Vagina (tissue), 2 donors: ENCODE data around the gene C5orf46. TPM values are rescaled to one million over a fixed set of nuclear protein-coding genes. Genes with fewer than 3 reads are reported as not detected.

Source experiments
- DNase-seq, 2 donors: peaks; one replicate each; pipeline ENCODE4 v3.0.0-alpha.2; 2017; ENCODE audit errors: extremely low spot score in 2 of 2
- H3K27ac ChIP-seq: fragments of 200-600 bp; sonication (generic); one replicate; pipeline ENCODE4 v1.5.1; 2019
- H3K27me3 ChIP-seq: fragments of 200-600 bp; sonication (generic); one replicate; pipeline ENCODE4 v1.5.1; 2019
- H3K36me3 ChIP-seq, 2 donors: fragments of 200-600 bp; sonication (generic); one replicate each; pipeline ENCODE4 v1.5.1; 2017 to 2019
- H3K4me1 ChIP-seq: fragments of 200-600 bp; sonication (generic); one replicate; pipeline ENCODE4 v1.5.1; 2019
- H3K4me3 ChIP-seq, 2 donors: fragments of 200-600 bp; sonication (generic); 1 replicate in 1 of 2; 2 replicates in 1 of 2; pipeline ENCODE4 v1.5.1; 2016 to 2019
- H3K9me3 ChIP-seq: fragments of 200-600 bp; sonication (generic); one replicate; pipeline ENCODE4 v1.5.1; 2019
- POLR2A ChIP-seq, 2 donors: fragments of 450-650 bp; IDR thresholded peaks; one replicate each; pipeline ENCODE4 v1.6.1; 2017; ENCODE audit warnings: antibody characterized with exemption in 2 of 2, mild to moderate bottlenecking in 2 of 2, moderate library complexity in 2 of 2
- POLR2AphosphoS5 ChIP-seq, 2 donors: sonication (generic); formaldehyde crosslinking; IDR thresholded peaks; one replicate each; pipeline ENCODE4 v1.9.0; 2017; ENCODE audit warnings: antibody characterized with exemption in 2 of 2, mild to moderate bottlenecking in 2 of 2, low read depth in 1 of 2; ENCODE audit not compliant: insufficient read depth in 1 of 2
- intact Hi-C: fragments of 100-400 bp; cut with DNase I; formaldehyde crosslinking; loops from one replicate; pipeline ENCODE4 v1.15.1; 2023
- total RNA-seq: library from RNA; depleted of rRNA; stranded (reverse); fragments of >200 nt; gene quantifications from one replicate; pipeline ENCODE4 v1.2.3, GENCODE V29; 2016
- TF ChIP-seq, protein P1 (sequence below), 3 experiments: fragments of 450-650 bp in 2 of 3; fragments of 200-600 bp in 1 of 3; sonication (generic) in 1 of 3; IDR thresholded peaks; one replicate each; pipeline ENCODE4 v1.5.1; 2017 to 2019; ENCODE audit warnings: antibody characterized with exemption in 3 of 3, mild to moderate bottlenecking in 2 of 3, moderate library complexity in 2 of 3

C5orf46 gene
- total RNA-seq, 1 donor from 2014 or later: not detected

DNA sequence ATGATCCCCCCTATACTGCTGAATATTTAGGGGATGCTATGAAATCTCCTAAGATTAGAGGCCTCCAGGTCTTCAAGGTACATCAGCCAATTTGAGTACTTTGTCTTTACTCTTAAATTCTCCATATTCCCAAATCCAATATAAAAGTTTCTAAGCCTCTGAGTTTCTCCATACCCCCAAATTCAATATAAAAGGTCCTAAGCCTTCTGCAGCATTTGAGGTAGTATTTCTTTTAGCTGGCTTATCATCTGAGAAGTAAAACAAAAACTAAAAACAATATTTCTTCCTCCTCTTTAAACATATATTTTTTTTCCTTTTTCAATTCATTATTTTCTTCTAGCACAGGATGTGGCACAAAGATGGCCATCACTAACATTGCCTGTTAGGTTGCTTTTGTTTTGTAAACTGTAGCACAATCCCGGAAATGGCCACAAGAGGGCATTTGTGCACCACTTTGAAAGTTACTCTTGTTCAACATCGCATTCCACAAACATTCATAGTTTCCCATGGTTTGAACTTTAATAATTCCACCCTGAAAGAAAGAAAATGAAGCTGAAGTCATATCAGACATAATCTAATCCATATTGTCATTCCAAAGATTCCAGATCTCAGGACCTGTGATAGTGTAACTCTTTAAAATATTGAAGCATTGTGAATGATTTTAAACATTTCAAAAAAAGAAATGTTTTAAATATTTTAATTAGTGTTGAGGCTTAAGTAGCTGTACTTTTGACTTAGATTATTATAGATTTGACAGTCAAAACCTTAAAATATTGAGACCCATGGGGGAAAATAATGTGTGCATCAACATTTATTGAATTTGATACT is 48.8 kb downstream of the C5orf46 start:
- TF ChIP-seq, protein P1, sequence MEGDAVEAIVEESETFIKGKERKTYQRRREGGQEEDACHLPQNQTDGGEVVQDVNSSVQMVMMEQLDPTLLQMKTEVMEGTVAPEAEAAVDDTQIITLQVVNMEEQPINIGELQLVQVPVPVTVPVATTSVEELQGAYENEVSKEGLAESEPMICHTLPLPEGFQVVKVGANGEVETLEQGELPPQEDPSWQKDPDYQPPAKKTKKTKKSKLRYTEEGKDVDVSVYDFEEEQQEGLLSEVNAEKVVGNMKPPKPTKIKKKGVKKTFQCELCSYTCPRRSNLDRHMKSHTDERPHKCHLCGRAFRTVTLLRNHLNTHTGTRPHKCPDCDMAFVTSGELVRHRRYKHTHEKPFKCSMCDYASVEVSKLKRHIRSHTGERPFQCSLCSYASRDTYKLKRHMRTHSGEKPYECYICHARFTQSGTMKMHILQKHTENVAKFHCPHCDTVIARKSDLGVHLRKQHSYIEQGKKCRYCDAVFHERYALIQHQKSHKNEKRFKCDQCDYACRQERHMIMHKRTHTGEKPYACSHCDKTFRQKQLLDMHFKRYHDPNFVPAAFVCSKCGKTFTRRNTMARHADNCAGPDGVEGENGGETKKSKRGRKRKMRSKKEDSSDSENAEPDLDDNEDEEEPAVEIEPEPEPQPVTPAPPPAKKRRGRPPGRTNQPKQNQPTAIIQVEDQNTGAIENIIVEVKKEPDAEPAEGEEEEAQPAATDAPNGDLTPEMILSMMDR (IDR thresholded peaks at IDR 0.05): peak; percentile 44 to 52 (median 50)
- TF ChIP-seq POLR2A (IDR thresholded peaks at IDR 0.05): no peak
- H3K9me3 ChIP-seq: no peaks in the 10 kb centered on the region
- H3K4me3 ChIP-seq: no peak overlapping the region
- no peaks in the 10 kb centered on the region for H3K27me3 ChIP-seq
- intact Hi-C loops: no loop called here
- H3K4me1 ChIP-seq: no peaks in the 10 kb centered on the region
- H3K27ac ChIP-seq: no peak overlapping the region
- no peak for DNase-seq
- H3K36me3 ChIP-seq: no peaks in the 10 kb centered on the region

DNA sequence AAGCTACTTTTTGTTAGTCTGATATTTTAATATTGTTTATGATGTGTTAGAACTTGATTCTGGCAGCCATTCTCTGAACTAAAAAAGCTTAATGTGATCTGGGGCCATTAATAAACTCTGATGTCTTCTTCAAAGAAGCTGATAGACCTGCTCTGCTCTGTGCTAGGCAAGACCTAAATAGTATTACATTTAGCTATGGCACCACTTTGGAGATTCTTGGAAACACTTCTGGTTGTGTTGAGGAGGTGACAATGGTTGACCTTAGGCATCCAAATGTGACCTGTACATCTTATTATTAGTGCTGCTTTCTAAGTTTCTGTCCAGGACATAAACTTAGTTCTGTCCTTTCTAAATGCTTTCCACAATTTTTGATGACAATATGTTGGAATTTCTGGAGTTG is 49.5 kb downstream of the C5orf46 start:
- Histone ChIP-seq H3K27me3 (no peaks in the 10 kb centered on the region), H3K9me3 (no peaks in the 10 kb centered on the region), H3K27ac (no peak overlapping the region), H3K36me3 (no peaks in the 10 kb centered on the region), H3K4me3 (no peak overlapping the region), H3K4me1 (no peaks in the 10 kb centered on the region)
- no peak for DNase-seq
- intact Hi-C loops: no loop called here
- TF ChIP-seq, protein P1 (IDR thresholded peaks at IDR 0.05): no peak
- TF ChIP-seq POLR2AphosphoS5 (IDR thresholded peaks at IDR 0.05; ENCODE audit: insufficient read depth in 1 of 2, low read depth in 1 of 2) (no peak), POLR2A (IDR thresholded peaks at IDR 0.05) (no peak)

- H3K4me1 ChIP-seq: no peaks in the 10 kb centered on the region
- no peak for DNase-seq
- H3K4me3 ChIP-seq: no peak overlapping the region
- no peak for TF ChIP-seq POLR2A (IDR thresholded peaks at IDR 0.05)
- TF ChIP-seq, protein P1 (IDR thresholded peaks at IDR 0.05): no peak
- TF ChIP-seq POLR2AphosphoS5 (IDR thresholded peaks at IDR 0.05; ENCODE audit: insufficient read depth in 1 of 2, low read depth in 1 of 2): no peak
- H3K27ac ChIP-seq: no peak overlapping the region
- no peaks in the 10 kb centered on the region for H3K27me3 ChIP-seq
- H3K36me3 ChIP-seq: no peaks in the 10 kb centered on the region
- intact Hi-C loops: no loop called here
- H3K9me3 ChIP-seq: no peaks in the 10 kb centered on the region
Measured at GRCh38 chr5:147855774-147856069, 50.6 kb downstream of the C5orf46 start.

DNA sequence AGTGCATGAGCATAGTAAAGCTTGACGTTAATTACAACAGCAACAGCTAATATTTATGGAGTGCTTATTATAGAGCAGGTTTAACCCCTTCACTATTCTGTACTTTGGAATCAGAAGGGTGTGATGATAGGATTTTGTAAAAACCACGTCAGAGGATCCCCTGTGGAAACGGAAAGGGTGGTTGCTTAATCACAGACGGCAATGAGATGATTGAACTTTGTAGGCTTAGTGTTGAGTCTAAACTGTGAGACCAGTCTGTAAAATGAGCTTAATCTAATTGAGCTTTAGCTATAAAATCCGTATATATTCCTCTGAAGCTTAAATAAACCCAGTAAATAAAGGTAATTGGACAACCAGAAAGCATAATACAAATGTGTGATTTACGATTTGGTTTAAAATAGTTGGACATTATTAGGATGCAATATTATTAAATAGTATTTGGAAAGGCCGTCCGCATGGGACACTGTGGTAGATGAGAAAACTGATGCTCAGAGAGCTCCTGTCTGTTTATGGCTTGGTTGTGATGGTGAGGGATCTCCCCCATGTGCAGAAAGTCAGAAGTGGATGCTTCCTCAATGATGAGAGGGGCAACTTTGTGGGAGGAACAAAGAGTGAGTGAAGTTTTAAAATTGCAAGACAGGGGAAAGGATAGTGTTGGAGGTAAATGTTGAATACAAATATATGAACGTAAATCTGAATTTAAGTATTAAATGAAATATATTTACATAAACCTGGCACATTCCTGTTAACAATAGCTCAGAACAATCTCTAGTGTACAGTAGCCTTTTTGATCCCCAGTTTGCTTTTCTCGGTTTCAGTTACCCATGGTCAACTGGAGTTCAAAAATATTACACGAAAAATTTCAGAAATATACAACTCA is 51.2 kb downstream of the C5orf46 start:
- DNase-seq: no peak
- Histone ChIP-seq H3K27ac (no peak overlapping the region), H3K27me3 (no peaks in the 10 kb centered on the region), H3K4me3 (no peak overlapping the region), H3K36me3 (no peaks in the 10 kb centered on the region), H3K9me3 (no peaks in the 10 kb centered on the region), H3K4me1 (no peaks in the 10 kb centered on the region)
- TF ChIP-seq POLR2A (IDR thresholded peaks at IDR 0.05) (no peak), POLR2AphosphoS5 (IDR thresholded peaks at IDR 0.05; ENCODE audit: insufficient read depth in 1 of 2, low read depth in 1 of 2) (no peak)
- TF ChIP-seq, protein P1 (IDR thresholded peaks at IDR 0.05): no peak
- intact Hi-C loops: no loop called here

- H3K4me3 ChIP-seq: no peak overlapping the region
- H3K9me3 ChIP-seq: no peaks in the 10 kb centered on the region
- no peaks in the 10 kb centered on the region for H3K27me3 ChIP-seq
- H3K27ac ChIP-seq: no peak overlapping the region
- no peaks in the 10 kb centered on the region for H3K36me3 ChIP-seq
- no peaks in the 10 kb centered on the region for H3K4me1 ChIP-seq
- no peak for DNase-seq
- intact Hi-C loops: no loop called here
- TF ChIP-seq, protein P1 (IDR thresholded peaks at IDR 0.05): no peak
- TF ChIP-seq POLR2A (IDR thresholded peaks at IDR 0.05): no peak
- no peak for TF ChIP-seq POLR2AphosphoS5 (IDR thresholded peaks at IDR 0.05; ENCODE audit: insufficient read depth in 1 of 2, low read depth in 1 of 2)
Measured at GRCh38 chr5:147854331-147854730, 52.0 kb downstream of the C5orf46 start.
